Fibroblast of peridontal ligament (primary cell): ENCODE measurements around the gene SLC7A14.

ENCODE experiments used
- DNase-seq: peaks from one replicate; pipeline ENCODE4 v3.0.0-alpha.2; 2010; ENCODE audit errors: extremely low read depth

SLC7A14 gene

GRCh38 chr3:170470063-170471016 lies 115.5 kb downstream of the SLC7A14 start:
- DNase-seq = peak; percentile 82

GRCh38 chr3:170469151-170470062 lies 116.5 kb downstream of the SLC7A14 start:
- DNase-seq = peak; percentile 58

GRCh38 chr3:170467571-170468147 lies 118.2 kb downstream of the SLC7A14 start:
- no peak for DNase-seq

- no peak for DNase-seq
Observed at GRCh38 chr3:170467007-170467406, 118.9 kb downstream of the SLC7A14 start.

- DNase-seq = no peak
Observed at GRCh38 chr3:170465955-170466354, 119.9 kb downstream of the SLC7A14 start.

GRCh38 chr3:170463011-170463410 lies 122.9 kb downstream of the SLC7A14 start:
- DNase-seq = no peak

- no peak for DNase-seq
Observed at GRCh38 chr3:170458285-170458684, 127.6 kb downstream of the SLC7A14 start.

- DNase-seq = no peak
Observed at GRCh38 chr3:170454509-170454908, 131.4 kb downstream of the SLC7A14 start.

- DNase-seq = no peak
Observed at GRCh38 chr3:170450039-170450438, 135.8 kb downstream of the SLC7A14 start.

- peak; percentile 55 for DNase-seq
Observed at GRCh38 chr3:170448584-170448983, 137.3 kb downstream of the SLC7A14 start.

GRCh38 chr3:170443457-170443856 lies 142.4 kb downstream of the SLC7A14 start:
- DNase-seq = no peak

- peak; percentile 49 for DNase-seq
Observed at GRCh38 chr3:170442947-170443346, 142.9 kb downstream of the SLC7A14 start.

- no peak for DNase-seq
Observed at GRCh38 chr3:170441412-170441811, 144.5 kb downstream of the SLC7A14 start.

- no peak for DNase-seq
Observed at GRCh38 chr3:170440344-170440743, 145.5 kb downstream of the SLC7A14 start.

- no peak for DNase-seq
Observed at GRCh38 chr3:170438836-170439235, 147.0 kb downstream of the SLC7A14 start.

- no peak for DNase-seq
Observed at GRCh38 chr3:170437696-170438407, 148.0 kb downstream of the SLC7A14 start.

- no peak for DNase-seq
Observed at GRCh38 chr3:170437176-170437575, 148.7 kb downstream of the SLC7A14 start.

GRCh38 chr3:170436697-170437096 lies 149.2 kb downstream of the SLC7A14 start:
- DNase-seq = no peak

GRCh38 chr3:170432416-170432815 lies 153.5 kb downstream of the SLC7A14 start:
- no peak for DNase-seq

GRCh38 chr3:170431054-170431453 lies 154.8 kb downstream of the SLC7A14 start:
- no peak for DNase-seq

GRCh38 chr3:170429050-170429449 lies 156.8 kb downstream of the SLC7A14 start:
- DNase-seq = peak; percentile 66
